K562 (cell line): ENCODE data around the gene FMNL3. TPM values are rescaled to one million over a fixed set of nuclear protein-coding genes. Genes with fewer than 3 reads are reported as not detected.

Source experiments
- MEIS2 ChIP-seq: fragments of 450-650 bp; IDR thresholded peaks from 2 replicates; pipeline ENCODE4 v1.6.1; 2014; ENCODE audit warnings: mild to moderate bottlenecking; ENCODE audit not compliant: partially characterized antibody
- SAP30 ChIP-seq: fragments of 200-600 bp; sonication (generic); IDR thresholded peaks from 2 replicates; pipeline ENCODE4 v1.6.1; 2012; ENCODE audit warnings: borderline replicate concordance, low read depth, mild to moderate bottlenecking, moderate library complexity, low read length, control low read depth, inconsistent platforms; ENCODE audit not compliant: insufficient read depth, poor library complexity, severe bottlenecking
- TAL1 ChIP-seq: fragments of 450-650 bp; IDR thresholded peaks from 2 replicates; pipeline ENCODE4 v1.6.1; 2016; ENCODE audit warnings: mild to moderate bottlenecking
- ZBTB7A ChIP-seq: IDR thresholded peaks from 2 replicates; pipeline ENCODE4 v1.6.1; 2011; ENCODE audit warnings: low read depth, mild to moderate bottlenecking, low read length, moderate library complexity, borderline replicate concordance; ENCODE audit not compliant: control insufficient read depth
- polyA plus RNA-seq, 8 experiments: library from polyadenylated mRNA; depleted of rRNA in 4 of 8; stranded (reverse) in 5 of 8; unstranded in 3 of 8; fragments of >200 nt; fragmentation: Nextera tagmentation in 2 of 8; fragmentation: Illumina TruSeq in 1 of 8; extraction: Ambion mirVana in 2 of 8; extraction: Trizol in 1 of 8; gene quantifications; 2 replicates each; pipeline versions ENCODE4 v1.2.1 to v1.2.3, GENCODE V29; 2011 to 2014; ENCODE audit warnings: inconsistent platforms in 1 of 8, missing spikeins in 1 of 8
- total RNA-seq, 7 experiments: library from RNA; depleted of rRNA in 6 of 7; stranded (reverse); fragments of >200 nt in 6 of 7; fragmentation: Illumina TruSeq in 2 of 7; extraction: Trizol in 2 of 7; gene quantifications; 2 replicates each; pipeline versions ENCODE4 v1.2.1 to v1.2.3, GENCODE V29; 2011 to 2021; ENCODE audit warnings: low replicate concordance in 1 of 7
- TF ChIP-seq, protein P1 (sequence below): fragments of 250-450 bp; sonication (Bioruptor Pico); IDR thresholded peaks from 2 replicates; pipeline ENCODE4 v1.5.0; 2020; ENCODE audit warnings: mild to moderate bottlenecking, borderline replicate concordance
- TF ChIP-seq, protein P2 (sequence below): fragments of 250-450 bp; sonication (Bioruptor Pico); IDR thresholded peaks from 2 replicates; pipeline ENCODE4 v1.4.0; 2020

Gene FMNL3
- total and polyA plus RNA-seq, 9 of the 15 experiments (the other 6 are each of a cell fraction or from before 2014, with no cell fraction given), result 0.49 to 14.4 (median 6.8) TPM

DNA sequence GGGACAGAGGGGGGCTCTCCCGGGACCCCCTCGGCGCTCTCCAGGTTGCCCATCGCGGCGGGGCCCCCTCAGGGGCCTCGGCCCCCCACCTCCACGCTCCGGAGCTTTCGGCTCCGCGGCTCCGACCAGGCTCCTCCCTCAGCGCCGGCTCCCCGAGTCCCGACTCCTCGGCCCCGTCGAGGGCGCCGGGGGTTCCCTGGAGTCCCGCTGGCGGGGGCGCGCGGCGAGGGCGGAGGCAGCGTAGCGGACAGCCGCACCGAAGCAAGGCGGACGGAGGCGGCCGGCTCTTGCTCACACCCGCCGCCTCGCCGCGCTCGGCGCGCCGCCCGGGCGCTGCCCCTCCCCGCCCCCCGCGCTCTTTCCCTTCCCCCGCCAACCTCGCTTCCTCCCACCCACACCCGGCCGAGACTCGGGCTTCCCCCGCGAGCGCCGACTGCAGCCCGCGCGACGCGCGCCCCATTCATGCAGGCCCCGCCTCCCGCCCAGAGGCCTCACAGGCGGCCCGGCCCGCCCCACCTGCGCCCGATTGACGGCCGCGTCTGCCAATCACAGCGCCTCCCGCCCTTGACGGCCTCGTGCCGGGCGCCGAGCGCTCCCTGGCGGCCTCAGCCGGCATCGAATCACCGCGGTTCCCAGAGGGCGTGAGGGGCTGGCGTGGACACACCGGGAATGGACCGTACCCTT is at the start of gene FMNL3 (continued):
- TF ChIP-seq, protein P1, sequence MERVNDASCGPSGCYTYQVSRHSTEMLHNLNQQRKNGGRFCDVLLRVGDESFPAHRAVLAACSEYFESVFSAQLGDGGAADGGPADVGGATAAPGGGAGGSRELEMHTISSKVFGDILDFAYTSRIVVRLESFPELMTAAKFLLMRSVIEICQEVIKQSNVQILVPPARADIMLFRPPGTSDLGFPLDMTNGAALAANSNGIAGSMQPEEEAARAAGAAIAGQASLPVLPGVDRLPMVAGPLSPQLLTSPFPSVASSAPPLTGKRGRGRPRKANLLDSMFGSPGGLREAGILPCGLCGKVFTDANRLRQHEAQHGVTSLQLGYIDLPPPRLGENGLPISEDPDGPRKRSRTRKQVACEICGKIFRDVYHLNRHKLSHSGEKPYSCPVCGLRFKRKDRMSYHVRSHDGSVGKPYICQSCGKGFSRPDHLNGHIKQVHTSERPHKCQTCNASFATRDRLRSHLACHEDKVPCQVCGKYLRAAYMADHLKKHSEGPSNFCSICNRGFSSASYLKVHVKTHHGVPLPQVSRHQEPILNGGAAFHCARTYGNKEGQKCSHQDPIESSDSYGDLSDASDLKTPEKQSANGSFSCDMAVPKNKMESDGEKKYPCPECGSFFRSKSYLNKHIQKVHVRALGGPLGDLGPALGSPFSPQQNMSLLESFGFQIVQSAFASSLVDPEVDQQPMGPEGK (CRISPR knock-in tag), result no peak
- TF ChIP-seq MEIS2 (peak; percentile 49), TAL1 (no peak), ZBTB7A (peak; percentile 61; the same call in 1 of the 2 replicates), SAP30 (peak; percentile 56)
- TF ChIP-seq, protein P2, sequence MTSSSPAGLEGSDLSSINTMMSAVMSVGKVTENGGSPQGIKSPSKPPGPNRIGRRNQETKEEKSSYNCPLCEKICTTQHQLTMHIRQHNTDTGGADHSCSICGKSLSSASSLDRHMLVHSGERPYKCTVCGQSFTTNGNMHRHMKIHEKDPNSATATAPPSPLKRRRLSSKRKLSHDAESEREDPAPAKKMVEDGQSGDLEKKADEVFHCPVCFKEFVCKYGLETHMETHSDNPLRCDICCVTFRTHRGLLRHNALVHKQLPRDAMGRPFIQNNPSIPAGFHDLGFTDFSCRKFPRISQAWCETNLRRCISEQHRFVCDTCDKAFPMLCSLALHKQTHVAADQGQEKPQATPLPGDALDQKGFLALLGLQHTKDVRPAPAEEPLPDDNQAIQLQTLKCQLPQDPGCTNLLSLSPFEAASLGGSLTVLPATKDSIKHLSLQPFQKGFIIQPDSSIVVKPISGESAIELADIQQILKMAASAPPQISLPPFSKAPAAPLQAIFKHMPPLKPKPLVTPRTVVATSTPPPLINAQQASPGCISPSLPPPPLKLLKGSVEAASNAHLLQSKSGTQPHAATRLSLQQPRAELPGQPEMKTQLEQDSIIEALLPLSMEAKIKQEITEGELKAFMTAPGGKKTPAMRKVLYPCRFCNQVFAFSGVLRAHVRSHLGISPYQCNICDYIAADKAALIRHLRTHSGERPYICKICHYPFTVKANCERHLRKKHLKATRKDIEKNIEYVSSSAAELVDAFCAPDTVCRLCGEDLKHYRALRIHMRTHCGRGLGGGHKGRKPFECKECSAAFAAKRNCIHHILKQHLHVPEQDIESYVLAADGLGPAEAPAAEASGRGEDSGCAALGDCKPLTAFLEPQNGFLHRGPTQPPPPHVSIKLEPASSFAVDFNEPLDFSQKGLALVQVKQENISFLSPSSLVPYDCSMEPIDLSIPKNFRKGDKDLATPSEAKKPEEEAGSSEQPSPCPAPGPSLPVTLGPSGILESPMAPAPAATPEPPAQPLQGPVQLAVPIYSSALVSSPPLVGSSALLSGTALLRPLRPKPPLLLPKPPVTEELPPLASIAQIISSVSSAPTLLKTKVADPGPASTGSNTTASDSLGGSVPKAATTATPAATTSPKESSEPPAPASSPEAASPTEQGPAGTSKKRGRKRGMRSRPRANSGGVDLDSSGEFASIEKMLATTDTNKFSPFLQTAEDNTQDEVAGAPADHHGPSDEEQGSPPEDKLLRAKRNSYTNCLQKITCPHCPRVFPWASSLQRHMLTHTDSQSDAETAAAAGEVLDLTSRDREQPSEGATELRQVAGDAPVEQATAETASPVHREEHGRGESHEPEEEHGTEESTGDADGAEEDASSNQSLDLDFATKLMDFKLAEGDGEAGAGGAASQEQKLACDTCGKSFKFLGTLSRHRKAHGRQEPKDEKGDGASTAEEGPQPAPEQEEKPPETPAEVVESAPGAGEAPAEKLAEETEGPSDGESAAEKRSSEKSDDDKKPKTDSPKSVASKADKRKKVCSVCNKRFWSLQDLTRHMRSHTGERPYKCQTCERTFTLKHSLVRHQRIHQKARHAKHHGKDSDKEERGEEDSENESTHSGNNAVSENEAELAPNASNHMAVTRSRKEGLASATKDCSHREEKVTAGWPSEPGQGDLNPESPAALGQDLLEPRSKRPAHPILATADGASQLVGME (CRISPR knock-in tag), result peak; percentile 81
